Measurements from ENCODE around the gene NAGPA.

- no peak for TF ChIP-seq EZH2 (IDR thresholded peaks at IDR 0.05)
- no peak for TF ChIP-seq CTCF (IDR thresholded peaks at IDR 0.05)
- TF ChIP-seq EZH2phosphoT487 (IDR thresholded peaks at IDR 0.05): no peak
These were observed 51.5 kb downstream of the NAGPA start for GRCh38 chr16:4982056-4982867.

Data from neural progenitor cell (in vitro differentiated cells).